Measurements from ENCODE around the gene VPS13D.

The VPS13D gene

DNA sequence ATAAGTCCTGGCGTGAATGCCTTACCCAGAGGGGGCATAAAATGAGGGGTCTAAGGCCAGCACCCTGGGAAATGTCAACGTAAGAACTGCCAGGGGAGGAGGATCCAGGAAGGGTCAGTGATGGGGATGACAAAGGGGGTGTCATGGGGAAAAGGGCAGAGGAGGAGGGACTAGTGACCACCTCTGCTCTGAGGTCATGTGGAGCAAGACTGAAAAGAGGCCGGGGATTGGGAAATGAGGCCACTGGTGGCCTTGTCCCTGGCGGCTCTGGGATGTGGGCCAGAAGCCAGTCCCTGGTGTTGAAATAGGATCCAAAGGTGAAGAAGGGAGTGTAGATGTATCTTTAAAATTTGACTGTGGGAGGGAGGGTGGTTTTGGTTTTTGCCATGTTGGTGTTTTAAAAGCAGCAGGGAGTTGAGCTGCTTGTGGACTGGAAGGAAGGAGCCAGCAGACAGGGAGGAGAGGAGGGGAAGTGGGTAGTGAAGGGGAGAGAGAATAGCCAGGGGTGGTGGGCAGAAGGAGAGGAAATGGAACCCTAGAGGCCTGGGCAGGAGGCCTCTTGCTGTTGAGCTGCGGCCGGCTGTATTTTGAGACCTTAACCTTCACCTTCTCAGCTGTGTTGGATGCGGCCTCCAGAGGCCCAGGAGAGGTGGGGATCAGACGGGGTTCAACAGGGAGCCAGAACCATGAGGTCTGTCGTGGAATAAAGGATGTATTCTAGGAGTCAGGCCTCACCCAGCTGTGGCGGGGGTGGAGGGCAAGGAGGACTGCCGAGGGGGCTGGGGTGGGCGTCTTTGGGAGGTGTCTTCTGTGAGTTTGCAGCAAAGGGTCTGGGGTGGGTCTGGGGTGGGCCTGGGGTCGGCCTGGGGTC is 295.7 kb downstream of the VPS13D start:
- Histone ChIP-seq H3K4me3 (ENCODE audit: low read length) (no peak overlapping the region), H3K4me1 (ENCODE audit: control insufficient read depth, insufficient read depth, low read length) (peaks cover 36% of the 10 kb centered on the region), H3K9ac (ENCODE audit: low read length) (no peak overlapping the region), H3K9me3 (ENCODE audit: control insufficient read depth, low read length) (no peaks in the 10 kb centered on the region), H3K27me3 (ENCODE audit: control insufficient read depth, insufficient read depth, low read length) (no peaks in the 10 kb centered on the region), H3K36me3 (ENCODE audit: control insufficient read depth, insufficient read depth, low read length) (no peaks in the 10 kb centered on the region)

DNA sequence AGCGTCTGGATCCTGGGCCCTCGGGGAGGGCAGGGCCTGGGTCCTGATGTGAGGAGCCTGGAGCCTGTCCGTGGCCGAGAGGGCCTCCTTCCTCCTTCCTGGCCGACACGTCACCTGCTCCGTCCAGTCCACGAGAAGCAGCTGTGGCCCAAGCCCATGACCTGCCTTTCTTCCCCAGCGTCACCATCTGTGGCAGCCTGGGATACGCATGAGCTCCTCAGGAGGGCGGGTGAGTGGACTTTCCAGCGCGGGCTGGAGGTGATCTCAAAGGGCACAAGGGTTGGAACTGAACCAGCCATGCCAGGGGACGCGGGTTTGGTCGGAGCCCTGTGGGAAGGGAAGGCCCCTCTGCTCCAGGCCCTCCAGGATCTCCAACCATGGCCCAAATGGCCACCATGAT is 297.7 kb downstream of the VPS13D start:
- peaks cover 36% of the 10 kb centered on the region for H3K4me1 ChIP-seq (ENCODE audit: control insufficient read depth, insufficient read depth, low read length)
- no peaks in the 10 kb centered on the region for H3K27me3 ChIP-seq (ENCODE audit: control insufficient read depth, insufficient read depth, low read length)
- H3K9me3 ChIP-seq (ENCODE audit: control insufficient read depth, low read length), result no peaks in the 10 kb centered on the region
- no peak overlapping the region for H3K9ac ChIP-seq (ENCODE audit: low read length)
- no peak overlapping the region for H3K4me3 ChIP-seq (ENCODE audit: low read length)
- H3K36me3 ChIP-seq (ENCODE audit: control insufficient read depth, insufficient read depth, low read length), result no peaks in the 10 kb centered on the region

DNA sequence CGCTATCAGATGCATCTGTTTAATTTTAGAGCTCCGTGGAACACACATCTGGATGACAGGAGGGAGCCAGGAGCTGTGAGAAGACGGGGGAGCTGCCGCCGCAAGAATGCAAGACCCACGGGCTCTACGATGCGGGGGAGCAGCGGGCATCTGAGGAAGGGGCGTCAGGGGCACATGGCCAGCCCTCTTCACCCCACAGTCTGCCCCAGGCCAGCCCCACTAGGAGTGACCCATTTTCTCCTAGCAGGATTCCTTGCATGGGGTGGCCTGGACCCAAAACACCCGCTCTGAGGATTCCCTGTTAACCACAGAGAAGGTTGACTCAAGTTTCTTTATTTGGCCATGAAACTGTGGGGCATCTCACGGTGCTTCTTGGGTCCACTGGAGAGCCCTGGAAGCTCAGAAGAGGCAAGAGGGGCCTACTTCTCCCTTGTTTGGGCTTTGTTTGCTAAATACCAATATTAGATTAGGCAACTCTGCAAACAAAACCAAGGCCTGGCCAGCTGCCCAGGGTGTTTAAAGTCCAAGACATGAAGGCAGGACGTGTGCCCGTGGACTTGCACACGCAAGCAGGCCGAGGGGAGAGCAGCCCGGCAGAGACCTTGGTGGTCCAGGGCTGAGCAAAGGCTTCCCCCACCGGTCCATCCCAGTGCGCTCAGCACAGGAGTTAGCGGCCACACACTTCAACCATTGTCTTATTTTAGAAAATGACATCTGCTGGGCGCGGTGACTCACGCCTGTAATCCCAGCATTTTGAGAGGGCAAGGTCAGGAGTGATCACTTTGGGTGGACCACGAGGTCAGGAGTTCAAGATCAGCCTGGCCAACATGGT is 298.4 kb downstream of the VPS13D start:
- no peak overlapping the region for H3K9ac ChIP-seq (ENCODE audit: low read length)
- no peaks in the 10 kb centered on the region for H3K9me3 ChIP-seq (ENCODE audit: control insufficient read depth, low read length)
- no peaks in the 10 kb centered on the region for H3K36me3 ChIP-seq (ENCODE audit: control insufficient read depth, insufficient read depth, low read length)
- H3K4me1 ChIP-seq (ENCODE audit: control insufficient read depth, insufficient read depth, low read length), result peaks cover 36% of the 10 kb centered on the region
- H3K27me3 ChIP-seq (ENCODE audit: control insufficient read depth, insufficient read depth, low read length), result no peaks in the 10 kb centered on the region
- no peak overlapping the region for H3K4me3 ChIP-seq (ENCODE audit: low read length)

DNA sequence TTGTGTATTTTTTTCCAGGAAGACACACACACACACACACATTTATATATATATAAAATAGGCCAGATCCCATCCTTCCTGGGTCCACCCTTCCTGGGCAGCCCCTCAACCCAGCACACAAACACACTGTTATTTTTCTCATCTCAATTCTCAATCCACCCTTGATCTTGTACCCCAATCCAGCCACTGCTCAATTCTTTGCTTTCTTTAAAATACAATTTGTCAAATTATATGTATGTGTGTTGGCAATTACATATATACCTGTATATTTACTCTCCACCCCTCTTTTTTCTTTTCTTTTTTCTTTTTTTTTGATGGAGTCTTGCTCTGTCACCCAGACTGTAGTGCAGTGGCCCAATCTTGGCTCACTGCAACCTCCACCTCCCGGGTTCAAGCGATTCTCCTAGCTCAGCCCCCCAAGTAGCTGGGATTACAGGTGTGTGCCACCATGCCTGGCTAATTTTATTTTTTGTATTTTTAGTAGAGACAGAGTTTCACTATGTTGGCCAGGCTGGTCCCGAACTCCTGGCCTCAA is 299.9 kb downstream of the VPS13D start:
- no peaks in the 10 kb centered on the region for H3K9me3 ChIP-seq (ENCODE audit: control insufficient read depth, low read length)
- no peak overlapping the region for H3K9ac ChIP-seq (ENCODE audit: low read length)
- peaks cover 36% of the 10 kb centered on the region for H3K4me1 ChIP-seq (ENCODE audit: control insufficient read depth, insufficient read depth, low read length)
- H3K4me3 ChIP-seq (ENCODE audit: low read length), result no peak overlapping the region
- no peaks in the 10 kb centered on the region for H3K36me3 ChIP-seq (ENCODE audit: control insufficient read depth, insufficient read depth, low read length)
- H3K27me3 ChIP-seq (ENCODE audit: control insufficient read depth, insufficient read depth, low read length), result no peaks in the 10 kb centered on the region

DNA sequence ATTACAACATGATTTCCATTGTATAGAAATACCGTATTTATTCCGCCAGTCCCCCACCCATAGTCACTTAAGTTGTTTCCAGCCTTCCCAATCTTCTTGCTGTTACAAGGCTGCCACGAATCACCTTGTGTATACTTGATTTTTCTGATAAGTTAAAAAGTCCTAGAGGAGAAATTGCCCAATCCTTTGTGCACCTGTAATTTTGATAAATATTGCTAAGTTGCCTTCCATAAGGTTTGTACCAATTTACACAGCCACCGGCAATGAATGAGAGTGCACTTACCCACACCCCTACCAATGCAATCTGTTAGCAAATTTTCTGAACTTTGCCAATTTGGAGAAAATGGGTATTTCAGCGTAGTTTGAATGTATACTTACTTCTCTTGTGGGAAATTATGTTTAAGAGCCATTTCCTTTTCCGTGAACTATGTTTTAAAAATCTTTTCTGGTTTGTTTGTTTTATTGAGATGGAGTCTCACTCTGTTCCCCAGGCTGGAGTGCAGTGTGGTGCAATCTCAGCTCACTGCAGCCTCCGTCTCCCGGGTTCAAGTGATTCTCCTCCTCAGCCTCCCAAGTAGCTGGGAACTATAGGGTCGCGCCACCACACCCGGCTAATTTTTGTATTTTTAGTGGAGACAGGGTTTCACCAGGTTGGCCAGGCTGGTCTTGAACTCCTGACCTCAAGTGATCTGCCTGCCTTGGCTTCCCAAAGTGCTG is 300.8 kb downstream of the VPS13D start:
- no peaks in the 10 kb centered on the region for H3K36me3 ChIP-seq (ENCODE audit: control insufficient read depth, insufficient read depth, low read length)
- H3K9ac ChIP-seq (ENCODE audit: low read length), result no peak overlapping the region
- H3K27me3 ChIP-seq (ENCODE audit: control insufficient read depth, insufficient read depth, low read length), result no peaks in the 10 kb centered on the region
- H3K4me3 ChIP-seq (ENCODE audit: low read length), result no peak overlapping the region
- H3K9me3 ChIP-seq (ENCODE audit: control insufficient read depth, low read length), result no peaks in the 10 kb centered on the region
- H3K4me1 ChIP-seq (ENCODE audit: control insufficient read depth, insufficient read depth, low read length), result peaks cover 30% of the 10 kb centered on the region

DNA sequence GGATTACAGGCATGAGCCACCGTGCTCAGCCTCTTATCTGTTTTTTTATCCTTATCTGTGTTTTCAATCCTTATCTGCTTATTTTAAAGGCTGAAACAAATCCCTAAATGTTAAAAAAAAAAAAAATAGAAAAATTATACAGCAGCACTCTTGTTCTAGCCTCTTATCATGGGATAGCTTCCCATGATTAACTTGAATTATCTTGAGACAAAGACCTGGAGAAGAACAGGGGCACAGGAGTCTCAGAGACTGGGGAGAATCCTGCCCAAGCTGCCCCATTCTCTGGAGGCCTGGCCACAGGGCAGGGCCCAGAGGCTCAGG is 301.3 kb downstream of the VPS13D start:
- Histone ChIP-seq H3K9ac (ENCODE audit: low read length) (no peak overlapping the region), H3K9me3 (ENCODE audit: control insufficient read depth, low read length) (no peaks in the 10 kb centered on the region)

DNA sequence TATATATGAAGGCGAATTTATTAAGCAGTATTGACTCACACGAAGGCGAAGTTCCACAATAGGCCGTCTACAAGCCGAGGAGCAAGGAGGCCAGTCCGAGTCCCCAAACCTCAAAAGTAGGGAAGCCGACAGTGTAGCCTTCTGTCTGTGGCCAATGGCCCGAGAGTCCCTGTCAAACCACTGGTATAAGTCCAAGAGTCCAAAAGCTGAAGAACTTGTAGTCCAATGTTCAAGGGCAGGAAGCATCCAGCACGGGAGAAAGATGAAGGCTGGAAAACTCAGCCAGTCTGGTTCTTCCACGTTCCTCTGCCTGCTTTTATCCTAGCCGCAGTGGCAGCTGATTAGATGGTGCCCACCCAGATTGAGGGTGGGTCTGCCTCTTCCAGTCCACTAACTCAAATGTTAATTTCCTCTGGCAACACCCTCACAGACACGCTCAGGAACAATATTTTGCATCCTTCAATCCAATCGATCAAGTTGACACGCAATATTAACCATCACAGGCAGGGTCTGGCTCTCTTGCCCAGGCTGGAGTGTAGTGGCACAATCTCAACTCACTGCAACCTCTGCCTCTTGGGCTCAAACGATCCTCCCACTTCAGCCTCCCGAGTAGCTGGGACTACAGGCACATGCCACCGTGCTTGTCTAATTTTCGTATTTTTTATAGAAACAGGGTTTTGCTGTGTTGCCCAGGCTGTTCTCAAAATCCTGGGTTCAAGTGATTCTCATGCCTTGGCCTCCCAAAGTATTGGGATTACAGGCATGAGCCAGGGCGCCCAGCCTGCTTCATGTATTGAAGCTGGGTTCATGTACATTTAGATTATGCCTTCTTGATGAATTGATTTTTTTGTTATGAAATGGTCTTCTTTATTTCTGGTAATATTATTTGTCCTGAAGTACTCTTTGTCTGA is 302.8 kb downstream of the VPS13D start:
- H3K36me3 ChIP-seq (ENCODE audit: control insufficient read depth, insufficient read depth, low read length), result no peaks in the 10 kb centered on the region
- H3K4me3 ChIP-seq (ENCODE audit: low read length), result no peak overlapping the region
- no peaks in the 10 kb centered on the region for H3K9me3 ChIP-seq (ENCODE audit: control insufficient read depth, low read length)
- no peaks in the 10 kb centered on the region for H3K27me3 ChIP-seq (ENCODE audit: control insufficient read depth, insufficient read depth, low read length)
- H3K4me1 ChIP-seq (ENCODE audit: control insufficient read depth, insufficient read depth, low read length), result peaks cover 22% of the 10 kb centered on the region
- no peak overlapping the region for H3K9ac ChIP-seq (ENCODE audit: low read length)

More for the DNA sequence above, 301.3 kb downstream of the VPS13D start:
- no peaks in the 10 kb centered on the region for H3K36me3 ChIP-seq (ENCODE audit: control insufficient read depth, insufficient read depth, low read length)
- H3K4me1 ChIP-seq (ENCODE audit: control insufficient read depth, insufficient read depth, low read length), result peaks cover 26% of the 10 kb centered on the region
- no peaks in the 10 kb centered on the region for H3K27me3 ChIP-seq (ENCODE audit: control insufficient read depth, insufficient read depth, low read length)
- no peak overlapping the region for H3K4me3 ChIP-seq (ENCODE audit: low read length)

DNA sequence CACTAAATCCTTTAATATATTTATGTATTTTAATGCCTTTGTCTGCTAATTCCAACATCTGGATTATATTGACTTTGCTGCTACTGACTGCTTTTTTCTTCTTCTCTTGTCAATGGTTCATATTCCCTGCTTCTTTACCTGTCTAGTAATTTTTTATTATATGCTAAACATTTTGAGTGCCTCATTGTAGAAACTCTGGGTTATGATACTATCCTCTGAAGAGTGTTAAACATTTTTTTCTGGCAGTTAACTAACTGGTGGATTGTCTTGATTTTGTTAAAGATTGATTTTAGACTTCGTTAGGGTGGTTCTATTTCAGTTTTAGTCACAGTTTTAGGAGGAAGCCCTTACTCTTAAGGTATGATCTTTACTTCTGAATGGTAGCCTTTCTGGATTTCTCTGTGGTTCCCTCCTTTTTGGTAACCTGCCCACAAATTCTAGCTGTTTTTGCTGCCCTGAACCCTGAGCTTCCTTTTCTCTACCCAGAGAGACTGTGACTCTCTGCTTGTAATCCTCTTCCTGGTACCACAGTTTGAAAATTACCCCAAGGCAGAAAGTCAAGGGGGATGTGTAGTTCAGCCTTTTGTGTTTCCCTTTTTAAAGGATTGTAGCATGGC is 306.3 kb downstream of the VPS13D start:
- Histone ChIP-seq H3K9me3 (ENCODE audit: control insufficient read depth, low read length) (no peaks in the 10 kb centered on the region), H3K4me3 (ENCODE audit: low read length) (no peak overlapping the region), H3K36me3 (ENCODE audit: control insufficient read depth, insufficient read depth, low read length) (no peaks in the 10 kb centered on the region), H3K27me3 (ENCODE audit: control insufficient read depth, insufficient read depth, low read length) (no peaks in the 10 kb centered on the region), H3K4me1 (ENCODE audit: control insufficient read depth, insufficient read depth, low read length) (peaks cover 20% of the 10 kb centered on the region), H3K9ac (ENCODE audit: low read length) (no peak overlapping the region)

DNA sequence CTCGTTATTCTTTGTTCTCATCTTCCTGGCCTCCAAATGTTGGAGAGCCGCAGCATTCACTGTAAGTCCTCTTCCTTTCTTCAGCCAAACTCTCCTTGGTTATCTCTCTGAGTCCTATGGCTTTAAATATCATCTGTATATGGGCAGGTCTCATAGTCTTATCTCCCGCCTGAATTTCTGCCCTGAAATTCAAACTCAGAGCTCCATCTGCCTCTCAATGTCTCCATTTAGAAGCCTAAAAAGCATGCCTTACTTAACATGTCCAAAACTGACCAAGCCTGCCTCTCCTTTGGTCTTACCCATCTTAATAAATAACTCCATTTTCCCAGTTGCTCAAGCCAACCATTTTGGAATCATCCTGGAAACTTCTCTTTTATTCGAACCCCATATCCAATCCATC is 307.5 kb downstream of the VPS13D start:
- peaks cover 24% of the 10 kb centered on the region for H3K4me1 ChIP-seq (ENCODE audit: control insufficient read depth, insufficient read depth, low read length)
- H3K36me3 ChIP-seq (ENCODE audit: control insufficient read depth, insufficient read depth, low read length), result no peaks in the 10 kb centered on the region
- no peak overlapping the region for H3K4me3 ChIP-seq (ENCODE audit: low read length)

DNA sequence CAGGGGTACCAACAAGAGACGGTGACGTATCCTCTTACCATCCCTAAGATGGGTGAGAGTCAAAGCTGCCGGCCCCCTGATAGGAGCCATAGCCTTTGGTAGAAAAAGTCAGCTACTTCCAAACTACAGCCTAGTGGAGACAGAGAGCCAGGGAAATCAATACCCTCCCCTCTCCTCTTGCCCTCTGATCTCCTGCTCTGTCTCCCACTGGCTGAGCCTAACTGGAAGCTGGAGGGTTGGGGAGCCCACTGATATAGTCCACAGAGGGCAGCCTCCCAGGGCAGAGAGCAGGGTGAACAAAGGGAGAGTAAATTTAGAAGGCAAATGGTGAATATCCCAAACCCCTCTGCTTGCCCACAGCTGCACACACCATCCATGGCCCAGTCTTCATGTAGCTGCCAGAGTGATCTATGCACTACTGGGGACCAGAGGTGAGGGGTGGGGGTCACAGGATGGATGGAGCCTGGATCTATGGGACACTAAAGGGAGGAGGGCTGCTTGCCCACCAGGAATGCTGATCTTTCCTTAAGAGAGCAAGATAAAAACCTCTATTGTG is 308.2 kb downstream of the VPS13D start:
- no peak overlapping the region for H3K9ac ChIP-seq (ENCODE audit: low read length)
- peaks cover 24% of the 10 kb centered on the region for H3K4me1 ChIP-seq (ENCODE audit: control insufficient read depth, insufficient read depth, low read length)
- H3K27me3 ChIP-seq (ENCODE audit: control insufficient read depth, insufficient read depth, low read length), result no peaks in the 10 kb centered on the region
- H3K36me3 ChIP-seq (ENCODE audit: control insufficient read depth, insufficient read depth, low read length), result no peaks in the 10 kb centered on the region
- no peak overlapping the region for H3K4me3 ChIP-seq (ENCODE audit: low read length)
- H3K9me3 ChIP-seq (ENCODE audit: control insufficient read depth, low read length), result no peaks in the 10 kb centered on the region

More for the DNA sequence above, 307.5 kb downstream of the VPS13D start:
- H3K27me3 ChIP-seq (ENCODE audit: control insufficient read depth, insufficient read depth, low read length), result no peaks in the 10 kb centered on the region
- no peaks in the 10 kb centered on the region for H3K9me3 ChIP-seq (ENCODE audit: control insufficient read depth, low read length)
- no peak overlapping the region for H3K9ac ChIP-seq (ENCODE audit: low read length)

All from mucosa of stomach (tissue), 1 donor.